ENCODE measurements around the gene GPI.

GPI gene

GRCh38 chr19:34405892-34406660, 41.1 kb downstream of the GPI start:
- DNase-seq, result no peak

- no peak for DNase-seq
Measured at GRCh38 chr19:34408411-34408810, 43.4 kb downstream of the GPI start.

- no peak for DNase-seq
Measured at GRCh38 chr19:34409189-34410164, 44.5 kb downstream of the GPI start.

GRCh38 chr19:34411216-34411615, 46.2 kb downstream of the GPI start:
- DNase-seq, result no peak

GRCh38 chr19:34416021-34416545, 51.1 kb downstream of the GPI start:
- no peak for DNase-seq

GRCh38 chr19:34418300-34418699, 53.3 kb downstream of the GPI start:
- DNase-seq, result no peak

GRCh38 chr19:34426096-34426661, 61.2 kb downstream of the GPI start:
- no peak for DNase-seq

GRCh38 chr19:34428549-34429285, 63.7 kb downstream of the GPI start:
- DNase-seq, result peak; percentile 25 to 27

- no peak for DNase-seq
Measured at GRCh38 chr19:34429553-34429952, 64.6 kb downstream of the GPI start.

GRCh38 chr19:34430738-34431625, 66.0 kb downstream of the GPI start:
- DNase-seq, result peak; percentile 87

GRCh38 chr19:34431681-34432402, 66.8 kb downstream of the GPI start:
- no peak for DNase-seq

- DNase-seq, result no peak
Measured at GRCh38 chr19:34432797-34433196, 67.8 kb downstream of the GPI start.

- no peak for DNase-seq
Measured at GRCh38 chr19:34436716-34437115, 71.7 kb downstream of the GPI start.

GRCh38 chr19:34448191-34448590, 83.2 kb downstream of the GPI start:
- DNase-seq, result no peak

All from Kasumi-1 (cell line).